HG03354 (cell line): ENCODE measurements around the gene FCHO1.
A peak's percentile ranks its signal among the peaks of the same experiment; 100 is the strongest.

ENCODE experiments used
- ATAC-seq: cut with Tn5 transposase; IDR thresholded peaks from one replicate; pipeline ENCODE4 v1.9.1; 2021; ENCODE audit warnings: mild to moderate bottlenecking; ENCODE audit not compliant: unreplicated experiment, poor library complexity, severe bottlenecking

Gene FCHO1

GRCh38 chr19:17733127-17733526 is 18.1 kb upstream of the FCHO1 start:
- ATAC-seq, result no peak

GRCh38 chr19:17734146-17734545 is 17.1 kb upstream of the FCHO1 start:
- no peak for ATAC-seq

- ATAC-seq, result no peak
Observed at GRCh38 chr19:17735410-17735809, 15.9 kb upstream of the FCHO1 start.

GRCh38 chr19:17737690-17738153 is 13.6 kb upstream of the FCHO1 start:
- ATAC-seq, result no peak

GRCh38 chr19:17739121-17739875 is 12.0 kb upstream of the FCHO1 start:
- ATAC-seq, result no peak

- ATAC-seq, result no peak
Observed at GRCh38 chr19:17741456-17741855, 9.8 kb upstream of the FCHO1 start.

GRCh38 chr19:17743874-17744580 is 7.2 kb upstream of the FCHO1 start:
- ATAC-seq, result no peak

- ATAC-seq, result peak; percentile 74
Observed at GRCh38 chr19:17747205-17748098, 3.8 kb upstream of the FCHO1 start.

- ATAC-seq, result no peak
Observed at GRCh38 chr19:17748884-17749638, 2.2 kb upstream of the FCHO1 start.

GRCh38 chr19:17749912-17750317 is 1.4 kb upstream of the FCHO1 start:
- ATAC-seq, result no peak

- no peak for ATAC-seq
Observed at GRCh38 chr19:17751912-17752273, 616 bp downstream of the FCHO1 start.

GRCh38 chr19:17752865-17753639 is 1.8 kb downstream of the FCHO1 start:
- ATAC-seq, result no peak

- no peak for ATAC-seq
Observed at GRCh38 chr19:17753976-17754375, 2.7 kb downstream of the FCHO1 start.

- peak; percentile 54 for ATAC-seq
Observed at GRCh38 chr19:17754634-17755442, 3.6 kb downstream of the FCHO1 start.

GRCh38 chr19:17755443-17755890 is 4.2 kb downstream of the FCHO1 start:
- ATAC-seq, result no peak

- no peak for ATAC-seq
Observed at GRCh38 chr19:17755977-17756670, 4.8 kb downstream of the FCHO1 start.

GRCh38 chr19:17757125-17757524 is 5.8 kb downstream of the FCHO1 start:
- ATAC-seq, result no peak
